HG03575 (cell line): ENCODE results near the gene ATP2B2.

ENCODE experiments used
- ATAC-seq: cut with Tn5 transposase; IDR thresholded peaks from one replicate; pipeline ENCODE4 v1.9.1; 2021; ENCODE audit not compliant: unreplicated experiment, insufficient number of reproducible peaks, low FRiP score; ENCODE audit errors: extremely low read depth

ATP2B2 gene

GRCh38 chr3:10365791-10366190 lies 139.6 kb downstream of the ATP2B2 start:
- ATAC-seq: no peak

GRCh38 chr3:10365316-10365715 lies 140.1 kb downstream of the ATP2B2 start:
- no peak for ATAC-seq

DNA sequence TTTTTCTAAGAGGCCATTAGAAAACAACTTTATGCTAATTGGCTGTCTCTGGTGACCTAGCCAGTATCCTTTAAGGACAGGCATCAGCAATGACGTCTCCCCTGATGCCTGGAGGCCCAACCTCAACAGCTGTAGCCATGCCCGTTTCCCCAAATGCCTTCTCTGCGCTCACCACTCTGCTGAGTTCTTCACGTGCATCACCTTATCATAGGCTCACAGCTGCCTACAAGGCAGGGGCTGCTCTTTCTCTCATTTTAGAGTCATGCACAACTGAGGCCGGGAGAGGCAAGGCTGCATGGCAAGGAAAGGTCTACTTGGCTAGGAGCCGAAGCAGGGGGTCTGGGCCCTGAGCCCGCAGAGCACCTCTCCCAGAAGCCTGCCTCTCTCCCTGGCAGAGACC lies 140.6 kb downstream of the ATP2B2 start:
- ATAC-seq: no peak

DNA sequence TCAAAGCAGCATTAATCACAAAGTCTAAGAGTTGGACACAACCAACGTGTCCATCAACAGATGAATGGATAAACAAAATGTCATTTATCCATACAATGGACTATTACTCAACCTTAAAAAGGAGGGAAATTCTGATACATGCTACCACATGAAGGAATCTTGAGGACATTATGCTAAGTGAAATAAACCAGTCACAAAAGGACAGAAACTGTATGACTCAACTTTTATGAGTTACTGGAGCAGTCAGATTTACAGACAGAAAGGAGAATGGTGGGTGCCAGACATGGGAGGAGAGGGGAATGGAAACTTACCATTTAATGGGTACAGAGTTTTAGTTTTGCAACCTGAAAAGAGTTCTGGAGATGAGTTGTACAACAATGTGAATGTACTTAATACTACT lies 141.5 kb downstream of the ATP2B2 start:
- ATAC-seq: no peak

DNA sequence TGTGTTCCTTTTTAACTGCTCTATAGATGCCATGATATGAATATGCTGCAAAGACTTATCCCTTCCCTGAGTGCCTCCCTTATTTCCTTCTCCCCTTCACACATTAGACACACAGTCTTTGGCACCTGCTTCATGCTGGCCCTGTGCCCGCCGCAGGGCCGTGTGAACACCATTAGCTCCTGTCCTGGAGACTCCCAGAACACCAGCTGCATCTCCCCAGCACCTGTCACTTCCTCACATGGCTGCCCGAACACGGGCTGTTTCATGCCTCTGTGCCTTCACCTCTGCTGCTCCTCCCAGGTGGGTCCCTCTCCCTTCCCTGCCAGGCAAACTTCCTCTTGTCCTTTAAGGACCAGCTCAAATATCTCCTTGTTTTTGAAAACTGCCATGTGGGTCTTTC lies 144.0 kb downstream of the ATP2B2 start:
- no peak for ATAC-seq

- ATAC-seq: no peak
Measured at GRCh38 chr3:10360478-10360877, 144.9 kb downstream of the ATP2B2 start.

GRCh38 chr3:10359761-10360161 lies 145.6 kb downstream of the ATP2B2 start:
- ATAC-seq: no peak

GRCh38 chr3:10358309-10358980 lies 146.9 kb downstream of the ATP2B2 start:
- ATAC-seq: no peak

GRCh38 chr3:10357592-10358308 lies 147.6 kb downstream of the ATP2B2 start:
- no peak for ATAC-seq

GRCh38 chr3:10357095-10357494 lies 148.3 kb downstream of the ATP2B2 start:
- ATAC-seq: no peak

GRCh38 chr3:10356461-10356981 lies 148.9 kb downstream of the ATP2B2 start:
- no peak for ATAC-seq

- ATAC-seq: no peak
Measured at GRCh38 chr3:10354361-10355015, 150.9 kb downstream of the ATP2B2 start.

- ATAC-seq: no peak
Measured at GRCh38 chr3:10353661-10354360, 151.6 kb downstream of the ATP2B2 start.

GRCh38 chr3:10353160-10353559 lies 152.2 kb downstream of the ATP2B2 start:
- no peak for ATAC-seq

- ATAC-seq: no peak
Measured at GRCh38 chr3:10352146-10352911, 153.1 kb downstream of the ATP2B2 start.

- ATAC-seq: no peak
Measured at GRCh38 chr3:10351013-10351735, 154.2 kb downstream of the ATP2B2 start.

- no peak for ATAC-seq
Measured at GRCh38 chr3:10350324-10350985, 154.9 kb downstream of the ATP2B2 start.

GRCh38 chr3:10349801-10350200 lies 155.6 kb downstream of the ATP2B2 start:
- no peak for ATAC-seq
